Gastrocnemius medialis (tissue), 4 donors: Measurements from ENCODE around the gene CFI. TPM values are rescaled to one million over a fixed set of nuclear protein-coding genes. Genes with fewer than 3 reads are reported as not detected.

Source experiments
- ATAC-seq, 2 donors: fragments of 150-250 bp; one replicate each; pipeline ENCODE4 v1.9.1; 2016
- DNase-seq, 2 donors: peaks; one replicate each; pipeline ENCODE4 v3.0.0-alpha.2; 2019
- H3K27ac ChIP-seq, 4 donors: fragments of 200-600 bp; sonication (generic); 1 replicate in 1 of 4; 2 replicates in 3 of 4; pipeline ENCODE4 v1.5.1; 2016 to 2018; ENCODE audit warnings: mild to moderate bottlenecking in 2 of 4, moderate library complexity in 1 of 4
- H3K27me3 ChIP-seq, 3 donors: fragments of 200-600 bp; sonication (generic) in 2 of 3; 1 replicate in 1 of 3; 2 replicates in 2 of 3; pipeline versions ENCODE4 v1.5.1 to v1.6.0; 2016 to 2019; ENCODE audit warnings: mild to moderate bottlenecking in 1 of 3, moderate library complexity in 1 of 3
- H3K36me3 ChIP-seq, 2 donors: fragments of 200-600 bp; sonication (generic) in 1 of 2; one replicate each; pipeline ENCODE4 v1.5.1; 2017 to 2018
- H3K4me1 ChIP-seq, 2 donors: fragments of 200-600 bp; sonication (generic) in 1 of 2; one replicate each; pipeline ENCODE4 v1.5.1; 2016 to 2017; ENCODE audit warnings: mild to moderate bottlenecking in 2 of 2
- H3K4me3 ChIP-seq, 4 donors: fragments of 200-600 bp; sonication (generic) in 3 of 4; 1 replicate in 1 of 4; 2 replicates in 3 of 4; pipeline ENCODE4 v1.5.1; 2016 to 2019; ENCODE audit warnings: mild to moderate bottlenecking in 2 of 4
- H3K9me3 ChIP-seq, 3 donors: fragments of 200-600 bp; sonication (generic) in 2 of 3; 1 replicate in 1 of 3; 2 replicates in 2 of 3; pipeline ENCODE4 v1.5.1; 2016 to 2019
- POLR2A ChIP-seq, 2 donors: fragments of 450-650 bp; IDR thresholded peaks; one replicate each; pipeline ENCODE4 v1.6.1; 2017; ENCODE audit warnings: antibody characterized with exemption in 2 of 2, mild to moderate bottlenecking in 2 of 2, moderate library complexity in 2 of 2
- in situ Hi-C, 4 donors: fragments of 200-750 bp; cut with MboI; loops; one replicate each; pipeline versions ENCODE4 v1.15.0 to v1.8.0; 2017; ENCODE audit warnings: low sequenced_read_pairs in 4 of 4
- intact Hi-C: fragments of 100-400 bp; cut with DNase I; formaldehyde crosslinking; loops from one replicate; pipeline ENCODE4 v1.15.1; 2023; ENCODE audit warnings: low total_unique reads
- total RNA-seq, 4 donors: library from RNA; depleted of rRNA; stranded (reverse); fragments of >200 nt; gene quantifications; one replicate each; pipeline versions ENCODE4 v1.1.0 to v1.2.3, GENCODE V29; 2016
- TF ChIP-seq, protein P1 (sequence below), 5 experiments: fragments of 450-650 bp in 3 of 5; fragments of 200-600 bp in 2 of 5; sonication (generic) in 2 of 5; IDR thresholded peaks in 4 of 5; conservative IDR thresholded peaks in 1 of 5; 1 replicate in 4 of 5; 2 replicates in 1 of 5; pipeline ENCODE4 v1.5.1; 2016 to 2019; ENCODE audit warnings: antibody characterized with exemption in 5 of 5, mild to moderate bottlenecking in 3 of 5, moderate library complexity in 3 of 5

The CFI gene
- total RNA-seq, 4 donors from 2014 or later = 1.1 to 3.7 (median 3.3) TPM

DNA sequence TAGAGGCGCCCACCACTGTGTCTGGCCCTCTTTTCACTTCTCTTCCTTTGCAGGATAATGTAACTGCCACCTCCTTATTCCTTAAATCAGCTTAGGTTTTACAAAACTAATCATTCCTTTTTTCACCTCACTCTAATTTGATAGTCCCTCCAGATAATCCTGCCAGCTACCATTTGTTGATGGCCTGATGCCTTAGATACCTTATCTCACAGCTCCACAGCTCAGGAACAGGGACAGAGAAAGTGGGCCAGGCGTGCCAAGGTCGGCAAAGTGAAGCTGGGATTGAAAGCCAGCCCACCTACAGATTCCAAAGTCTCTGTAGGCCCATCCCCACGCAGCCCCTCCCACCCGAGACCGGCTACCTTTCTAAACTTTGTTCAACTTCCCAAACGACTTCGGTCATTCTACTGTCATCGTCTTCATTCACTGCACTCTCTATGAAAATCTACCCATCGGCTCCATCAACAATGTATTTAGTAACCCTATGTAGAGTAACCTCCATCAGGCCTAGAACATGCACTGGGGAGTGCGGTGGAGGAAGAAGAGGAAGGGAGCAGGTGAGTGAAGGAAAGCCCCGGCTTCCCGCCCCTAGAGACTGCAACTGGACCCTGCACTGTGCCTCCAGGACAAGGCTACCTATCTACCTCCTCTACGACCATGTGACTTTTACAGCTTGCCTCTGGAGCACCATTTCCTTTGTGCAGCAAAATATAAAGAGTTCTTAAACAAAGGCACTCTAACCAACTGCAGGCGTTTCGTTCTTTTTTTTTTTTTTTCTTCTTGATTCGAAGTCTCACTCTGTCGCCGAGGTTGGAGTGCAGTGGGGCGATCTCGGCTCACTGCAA lies 100.0 kb downstream of the CFI start:
- intact Hi-C loops = loop anchor here (2.0 to 10.0 kb wide), 6 partner anchors 103 to 493 kb away; partner anchors contain the start of genes ELOVL6, GAR1 and SEC24B
- ATAC-seq (no peak), DNase-seq (no peak)
- Histone ChIP-seq H3K4me3 (peak overlapping the region; percentile 79 to 92 (median 82)), H3K4me1 (peaks cover 8 to 13% of the 10 kb centered on the region in 2 donors), H3K27ac (peak overlapping the region; percentile 76 to 82 (median 78)), H3K27me3 (no peaks in the 10 kb centered on the region), H3K36me3 (no peaks in the 10 kb centered on the region), H3K9me3 (no peaks in the 10 kb centered on the region)
- in situ Hi-C loops = loop anchor here in 3 of 4 donors (10.0 to 25.0 kb wide), 4 partner anchors 111 to 277 kb away; partner anchors contain the start of genes SEC24B (in 2 of the 3), CFI (in 1 of the 3) and GAR1 (in 1 of the 3)
- TF ChIP-seq, protein P1, sequence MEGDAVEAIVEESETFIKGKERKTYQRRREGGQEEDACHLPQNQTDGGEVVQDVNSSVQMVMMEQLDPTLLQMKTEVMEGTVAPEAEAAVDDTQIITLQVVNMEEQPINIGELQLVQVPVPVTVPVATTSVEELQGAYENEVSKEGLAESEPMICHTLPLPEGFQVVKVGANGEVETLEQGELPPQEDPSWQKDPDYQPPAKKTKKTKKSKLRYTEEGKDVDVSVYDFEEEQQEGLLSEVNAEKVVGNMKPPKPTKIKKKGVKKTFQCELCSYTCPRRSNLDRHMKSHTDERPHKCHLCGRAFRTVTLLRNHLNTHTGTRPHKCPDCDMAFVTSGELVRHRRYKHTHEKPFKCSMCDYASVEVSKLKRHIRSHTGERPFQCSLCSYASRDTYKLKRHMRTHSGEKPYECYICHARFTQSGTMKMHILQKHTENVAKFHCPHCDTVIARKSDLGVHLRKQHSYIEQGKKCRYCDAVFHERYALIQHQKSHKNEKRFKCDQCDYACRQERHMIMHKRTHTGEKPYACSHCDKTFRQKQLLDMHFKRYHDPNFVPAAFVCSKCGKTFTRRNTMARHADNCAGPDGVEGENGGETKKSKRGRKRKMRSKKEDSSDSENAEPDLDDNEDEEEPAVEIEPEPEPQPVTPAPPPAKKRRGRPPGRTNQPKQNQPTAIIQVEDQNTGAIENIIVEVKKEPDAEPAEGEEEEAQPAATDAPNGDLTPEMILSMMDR (IDR thresholded peaks at IDR 0.05 in 4 of 5, conservative IDR thresholded peaks at IDR 0.05 in 1 of 5) = no peak
- TF ChIP-seq POLR2A (IDR thresholded peaks at IDR 0.05) = no peak

DNA sequence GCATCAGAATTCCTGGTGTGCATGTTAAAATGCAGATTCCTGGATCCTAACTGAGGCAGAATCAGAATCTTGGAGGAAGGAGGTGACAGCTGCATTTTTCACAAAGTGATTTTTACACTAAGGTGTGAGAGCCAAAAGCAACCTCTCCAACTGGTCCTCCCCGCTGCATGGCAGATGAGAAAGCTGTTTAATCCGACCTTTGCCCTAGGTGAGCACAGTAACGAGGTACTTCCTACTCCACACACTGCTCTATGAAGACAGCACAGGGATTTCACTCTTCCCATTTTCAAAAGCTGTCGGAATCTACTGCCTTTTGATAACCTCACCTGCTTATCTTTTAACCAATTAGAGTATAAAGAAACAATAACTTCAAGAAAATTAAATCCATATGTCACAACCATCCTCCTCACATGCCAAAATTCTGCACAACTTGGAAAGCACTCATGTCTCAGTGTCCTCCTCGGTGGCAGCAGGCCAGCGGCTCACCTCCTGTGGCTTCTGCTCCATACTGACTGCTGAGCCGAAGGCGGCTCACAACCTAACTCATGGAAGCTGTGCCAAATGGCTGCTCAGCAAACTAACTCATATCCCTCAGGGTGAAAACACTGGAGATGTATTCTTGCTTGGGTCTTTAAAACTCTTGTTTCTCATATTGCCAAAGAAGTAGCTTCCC lies 102.1 kb downstream of the CFI start:
- in situ Hi-C loops = loop anchor here in 3 of 4 donors (10.0 to 25.0 kb wide), 4 partner anchors 113 to 275 kb away; partner anchors contain the start of genes SEC24B (in 2 of the 3), CFI (in 1 of the 3) and GAR1 (in 1 of the 3)
- no peak for ATAC-seq
- intact Hi-C loops = loop anchor here (5.0 to 10.0 kb wide), 2 partner anchors 118 to 495 kb away; partner anchors contain the start of genes ELOVL6 and GAR1
- Histone ChIP-seq H3K27ac (no peak overlapping the region), H3K4me3 (no peak overlapping the region), H3K27me3 (no peaks in the 10 kb centered on the region), H3K9me3 (no peaks in the 10 kb centered on the region), H3K4me1 (peaks cover 8 to 13% of the 10 kb centered on the region in 2 donors), H3K36me3 (no peaks in the 10 kb centered on the region)
- no peak for DNase-seq
- no peak for TF ChIP-seq POLR2A (IDR thresholded peaks at IDR 0.05)
- TF ChIP-seq, protein P1 (IDR thresholded peaks at IDR 0.05 in 4 of 5, conservative IDR thresholded peaks at IDR 0.05 in 1 of 5) = no peak

DNA sequence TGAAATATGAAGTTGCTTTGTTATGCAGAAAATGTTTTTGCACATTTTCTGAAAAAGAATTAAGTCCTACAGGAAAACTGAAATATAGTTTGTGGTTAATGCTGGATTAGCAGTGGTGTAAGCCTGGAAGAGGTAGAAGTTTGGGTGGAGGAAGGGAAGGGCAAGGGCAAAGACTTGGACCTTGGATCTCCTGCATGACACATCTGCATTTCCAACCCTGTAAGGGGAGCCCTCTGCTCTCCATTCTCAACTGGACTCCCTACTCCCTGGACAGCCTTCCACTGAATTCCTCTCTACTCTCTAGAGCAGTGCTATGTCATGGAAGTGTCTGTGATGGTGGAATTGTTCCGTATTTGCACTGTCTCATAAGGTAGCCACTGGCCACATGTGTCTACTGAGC lies 103.1 kb downstream of the CFI start:
- H3K4me1 ChIP-seq = peaks cover 8 to 13% of the 10 kb centered on the region in 2 donors
- peaks cover 0 to 5% of the 10 kb centered on the region in 2 donors for H3K36me3 ChIP-seq
- TF ChIP-seq, protein P1 (IDR thresholded peaks at IDR 0.05 in 4 of 5, conservative IDR thresholded peaks at IDR 0.05 in 1 of 5) = no peak
- no peak for TF ChIP-seq POLR2A (IDR thresholded peaks at IDR 0.05)
- intact Hi-C loops = no loop called here
- no peak overlapping the region for H3K27ac ChIP-seq
- no peaks in the 10 kb centered on the region for H3K27me3 ChIP-seq
- in situ Hi-C loops = no loop called here
- no peaks in the 10 kb centered on the region for H3K9me3 ChIP-seq
- H3K4me3 ChIP-seq = no peak overlapping the region
- no peak for DNase-seq
- no peak for ATAC-seq

DNA sequence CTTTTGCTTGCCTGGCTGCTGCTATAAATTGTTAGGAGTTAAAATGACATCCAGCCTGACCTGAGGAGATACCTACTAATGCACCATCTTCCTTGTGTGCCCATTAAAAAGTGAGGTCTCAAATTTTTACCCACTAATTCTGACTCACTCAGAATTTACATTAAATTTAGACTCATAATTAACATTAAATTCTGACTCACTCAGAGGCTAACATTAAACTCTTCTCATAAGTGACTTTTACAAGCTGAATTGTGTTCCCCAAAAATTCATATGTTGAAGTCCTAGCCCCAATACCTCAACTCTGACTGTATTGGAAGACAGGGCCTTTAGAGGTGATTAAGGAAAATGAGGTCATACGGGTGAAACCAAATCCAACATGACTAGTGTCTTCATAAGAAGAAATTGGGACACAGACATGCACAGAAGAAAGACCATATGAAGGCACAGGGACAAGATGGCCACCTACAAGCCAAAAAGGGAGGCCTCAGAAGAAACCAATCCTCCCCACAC lies 110.3 kb downstream of the CFI start:
- intact Hi-C loops = no loop called here
- peaks cover 0 to 24% of the 10 kb centered on the region in 2 donors for H3K36me3 ChIP-seq
- H3K9me3 ChIP-seq = no peaks in the 10 kb centered on the region
- no peaks in the 10 kb centered on the region for H3K27me3 ChIP-seq
- DNase-seq = no peak
- H3K27ac ChIP-seq = no peak overlapping the region
- no peaks in the 10 kb centered on the region for H3K4me1 ChIP-seq
- TF ChIP-seq POLR2A (IDR thresholded peaks at IDR 0.05) = no peak
- TF ChIP-seq, protein P1 (IDR thresholded peaks at IDR 0.05 in 4 of 5, conservative IDR thresholded peaks at IDR 0.05 in 1 of 5) = no peak
- no peak overlapping the region for H3K4me3 ChIP-seq
- in situ Hi-C loops = no loop called here
- ATAC-seq = no peak

Other genes with a start within 250 kb of the CFI start
- gene MCUB, start 241.8 kb downstream of the CFI start, total RNA-seq = 1 to 10 TPM; 2.6 to 5.6 (median 4.0) TPM
- 10 to 100 TPM in 1 of 4 donors, 1 to 10 TPM in 3; 6.6 to 25.2 (median 9.0) TPM for gene CASP6, start 98.6 kb downstream of the CFI start, total RNA-seq
- gene PLA2G12A, start 71.9 kb downstream of the CFI start, total RNA-seq = 10 to 100 TPM; 26.7 to 83.1 (median 57.6) TPM
- 1 to 10 TPM; 2.8 to 7.2 (median 3.5) TPM for gene GAR1, start 13.8 kb upstream of the CFI start, total RNA-seq
- not detected for gene RRH, start 26.0 kb upstream of the CFI start, total RNA-seq
- gene LRIT3, start 46.1 kb upstream of the CFI start, total RNA-seq = under 1 TPM in 2 of 4 donors, not detected in 2; 0.15 to 0.25 TPM
- gene EGF, start 110.9 kb upstream of the CFI start, total RNA-seq = 10 to 100 TPM; 12.1 to 58.5 (median 21.3) TPM